ENCODE measurements around the gene GRID2. TPM values are rescaled to one million over a fixed set of nuclear protein-coding genes. Genes with fewer than 3 reads are reported as not detected.

Gene GRID2
- total and polyA plus RNA-seq, 2 of the 4 experiments (the other 2 are of a cell fraction) = under 0.01 TPM; not detected in 1

DNA sequence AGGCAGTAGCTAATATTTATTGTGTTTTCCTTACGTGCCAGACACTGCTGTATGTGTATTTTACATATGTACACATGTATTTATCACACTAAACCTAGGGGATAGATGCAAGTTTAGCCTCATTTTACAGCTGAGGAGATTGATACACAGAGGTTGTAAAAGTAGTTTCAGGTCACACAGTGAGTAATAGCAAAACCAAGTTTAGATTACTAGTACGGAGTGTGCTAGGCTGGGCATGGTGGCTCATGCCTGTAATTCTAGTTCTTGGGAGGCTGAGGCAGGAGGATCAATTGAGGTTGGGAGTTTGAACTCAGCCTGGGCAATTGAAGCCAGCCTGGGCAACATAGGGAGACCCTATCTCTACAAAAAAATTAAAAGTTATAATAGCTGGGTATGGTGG is 823.7 kb downstream of the GRID2 start:
- Histone ChIP-seq H3K18ac (ENCODE audit: low read depth, low read length) (no peak overlapping the region), H4K20me1 (ENCODE audit: insufficient read depth, low read length) (no peaks in the 10 kb centered on the region), H3K9me1 (ENCODE audit: insufficient read depth, low read length) (no peaks in the 10 kb centered on the region), H3K27ac (ENCODE audit: insufficient read depth, low read length) (no peak overlapping the region), H2BK15ac (ENCODE audit: low read depth, low read length) (no peak overlapping the region), H3K4me1 (ENCODE audit: control insufficient read depth, insufficient read depth, low read length) (no peaks in the 10 kb centered on the region), H4K91ac (ENCODE audit: insufficient read depth, low read depth, low read length) (no peak overlapping the region), H2BK120ac (ENCODE audit: low read depth, low read length) (no peak overlapping the region), H3K79me1 (ENCODE audit: low read depth in 1 of 2, low read length in 2 of 2) (no peaks in the 10 kb centered on the region), H2BK5ac (ENCODE audit: low read depth, low read length, poor library complexity, severe bottlenecking) (no peak overlapping the region), H2AK5ac (ENCODE audit: low read depth, low read length) (no peak overlapping the region), H3K4ac (ENCODE audit: low read depth, low read length) (no peak overlapping the region), H3K27me3 (ENCODE audit: control insufficient read depth, insufficient read depth, low read length) (no peaks in the 10 kb centered on the region), H3K56ac (ENCODE audit: extremely low read depth, insufficient read depth, low read length) (no peak overlapping the region), H3K4me2 (ENCODE audit: low read depth, low read length) (no peak overlapping the region), H2AK9ac (replicated peaks; ENCODE audit: low read depth, low read length, poor library complexity) (no peak overlapping the region), H3K14ac (replicated peaks; ENCODE audit: low read depth, low read length) (no peak overlapping the region), H3K9me3 (ENCODE audit: control insufficient read depth, insufficient read depth, low read length) (no peaks in the 10 kb centered on the region), H2AFZ (replicated peaks; ENCODE audit: low read length, poor library complexity) (no peak overlapping the region), H4K8ac (ENCODE audit: low read depth in 2 of 2, low read length in 2 of 2) (no peak overlapping the region), H3K9ac (ENCODE audit: low read depth, low read length) (no peak overlapping the region), H2BK20ac (ENCODE audit: low read depth, low read length) (no peak overlapping the region), H4K5ac (ENCODE audit: low read depth, low read length) (no peak overlapping the region), H3K36me3 (ENCODE audit: control insufficient read depth, insufficient read depth, low read length) (no peaks in the 10 kb centered on the region), H3K4me3 (ENCODE audit: insufficient read depth, low read depth, low read length) (no peak overlapping the region), H3K23ac (ENCODE audit: low read depth, low read length) (no peak overlapping the region)
- ChIA-PET CTCF (no interaction called here), POLR2A (ENCODE audit: unreplicated experiment) (no interaction called here)
- no peak for TF ChIP-seq RCOR1 (IDR thresholded peaks at IDR 0.05; ENCODE audit: insufficient replicate concordance, low read length)
- TF ChIP-seq NFE2L2 (IDR thresholded peaks at IDR 0.05; ENCODE audit: low read depth, low read length) = no peak
- no peak for TF ChIP-seq CHD1 (IDR thresholded peaks at IDR 0.05; ENCODE audit: low read depth, low read length)
- TF ChIP-seq RFX5 (IDR thresholded peaks at IDR 0.05; ENCODE audit: low read depth, low read length) = no peak
- TF ChIP-seq BHLHE40 (IDR thresholded peaks at IDR 0.05; ENCODE audit: low read depth, low read length) = no peak
- TF ChIP-seq RAD21 (IDR thresholded peaks at IDR 0.05; ENCODE audit: low read length) = no peak
- TF ChIP-seq MAFK (IDR thresholded peaks at IDR 0.05; ENCODE audit: low read depth, low read length) = no peak
- TF ChIP-seq, protein P1, sequence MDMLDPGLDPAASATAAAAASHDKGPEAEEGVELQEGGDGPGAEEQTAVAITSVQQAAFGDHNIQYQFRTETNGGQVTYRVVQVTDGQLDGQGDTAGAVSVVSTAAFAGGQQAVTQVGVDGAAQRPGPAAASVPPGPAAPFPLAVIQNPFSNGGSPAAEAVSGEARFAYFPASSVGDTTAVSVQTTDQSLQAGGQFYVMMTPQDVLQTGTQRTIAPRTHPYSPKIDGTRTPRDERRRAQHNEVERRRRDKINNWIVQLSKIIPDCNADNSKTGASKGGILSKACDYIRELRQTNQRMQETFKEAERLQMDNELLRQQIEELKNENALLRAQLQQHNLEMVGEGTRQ (IDR thresholded peaks at IDR 0.05; ENCODE audit: low read depth, low read length) = no peak
- TF ChIP-seq MAZ (IDR thresholded peaks at IDR 0.05; ENCODE audit: borderline replicate concordance, low read depth, low read length) = no peak
- no peak for TF ChIP-seq SMC3 (IDR thresholded peaks at IDR 0.05; ENCODE audit: low read depth, low read length)
- TF ChIP-seq MXI1 (IDR thresholded peaks at IDR 0.05; ENCODE audit: borderline replicate concordance, low read depth, low read length) = no peak
- no peak for TF ChIP-seq CEBPB (IDR thresholded peaks at IDR 0.05; ENCODE audit: low read depth, low read length)
- no peak for TF ChIP-seq POLR2A (IDR thresholded peaks at IDR 0.05; ENCODE audit: low read depth, low read length)
- no peak for TF ChIP-seq FOS (IDR thresholded peaks at IDR 0.05; ENCODE audit: low read depth, low read length)
- TF ChIP-seq, protein P2, sequence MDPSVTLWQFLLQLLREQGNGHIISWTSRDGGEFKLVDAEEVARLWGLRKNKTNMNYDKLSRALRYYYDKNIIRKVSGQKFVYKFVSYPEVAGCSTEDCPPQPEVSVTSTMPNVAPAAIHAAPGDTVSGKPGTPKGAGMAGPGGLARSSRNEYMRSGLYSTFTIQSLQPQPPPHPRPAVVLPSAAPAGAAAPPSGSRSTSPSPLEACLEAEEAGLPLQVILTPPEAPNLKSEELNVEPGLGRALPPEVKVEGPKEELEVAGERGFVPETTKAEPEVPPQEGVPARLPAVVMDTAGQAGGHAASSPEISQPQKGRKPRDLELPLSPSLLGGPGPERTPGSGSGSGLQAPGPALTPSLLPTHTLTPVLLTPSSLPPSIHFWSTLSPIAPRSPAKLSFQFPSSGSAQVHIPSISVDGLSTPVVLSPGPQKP (IDR thresholded peaks at IDR 0.05; ENCODE audit: borderline replicate concordance, low read depth, low read length) = no peak
- TF ChIP-seq, protein P3, sequence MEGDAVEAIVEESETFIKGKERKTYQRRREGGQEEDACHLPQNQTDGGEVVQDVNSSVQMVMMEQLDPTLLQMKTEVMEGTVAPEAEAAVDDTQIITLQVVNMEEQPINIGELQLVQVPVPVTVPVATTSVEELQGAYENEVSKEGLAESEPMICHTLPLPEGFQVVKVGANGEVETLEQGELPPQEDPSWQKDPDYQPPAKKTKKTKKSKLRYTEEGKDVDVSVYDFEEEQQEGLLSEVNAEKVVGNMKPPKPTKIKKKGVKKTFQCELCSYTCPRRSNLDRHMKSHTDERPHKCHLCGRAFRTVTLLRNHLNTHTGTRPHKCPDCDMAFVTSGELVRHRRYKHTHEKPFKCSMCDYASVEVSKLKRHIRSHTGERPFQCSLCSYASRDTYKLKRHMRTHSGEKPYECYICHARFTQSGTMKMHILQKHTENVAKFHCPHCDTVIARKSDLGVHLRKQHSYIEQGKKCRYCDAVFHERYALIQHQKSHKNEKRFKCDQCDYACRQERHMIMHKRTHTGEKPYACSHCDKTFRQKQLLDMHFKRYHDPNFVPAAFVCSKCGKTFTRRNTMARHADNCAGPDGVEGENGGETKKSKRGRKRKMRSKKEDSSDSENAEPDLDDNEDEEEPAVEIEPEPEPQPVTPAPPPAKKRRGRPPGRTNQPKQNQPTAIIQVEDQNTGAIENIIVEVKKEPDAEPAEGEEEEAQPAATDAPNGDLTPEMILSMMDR (conservative IDR thresholded peaks at IDR 0.05; ENCODE audit: low read depth, low read length) = no peak
- DNase-seq (no peak), ATAC-seq (ENCODE audit: low read depth) (no peak)
- no CpG with 5 or more reads among the region's 2 CpGs for WGBS, 2 experiments (ENCODE audit: extremely low coverage in 2 of 2, insufficient read length in 1 of 2)
- dilution Hi-C loops (cut with HindIII; ENCODE audit: low sequenced_read_pairs, unreplicated experiment) = no loop called here
- no TSS peak for BruUV-seq (replicated peaks)
- intact Hi-C loops (cut with micrococcal nuclease) = no loop called here
- in situ Hi-C loops (cut with MboI; ENCODE audit: low sequenced_read_pairs) = no loop called here
